ENCODE measurements around the gene MYO5A. TPM values are rescaled to one million over a fixed set of nuclear protein-coding genes. Genes with fewer than 3 reads are reported as not detected.

The MYO5A gene
- total RNA-seq, 1 experiment from 2014 or later, result 21.8 TPM

- Histone ChIP-seq H2BK120ac (ENCODE audit: low read depth, low read length, poor library complexity, severe bottlenecking) (no peak overlapping the region), H3K9me3 (ENCODE audit: control insufficient read depth, low read depth, low read length) (no peaks in the 10 kb centered on the region), H3K9ac (ENCODE audit: extremely low read depth, insufficient read length, low read length) (no peak overlapping the region), H3K79me1 (ENCODE audit: insufficient read depth, low read depth, low read length, poor library complexity, severe bottlenecking) (peaks cover 4% of the 10 kb centered on the region), H3K18ac (ENCODE audit: insufficient read length, low read depth, low read length) (no peak overlapping the region), H2BK5ac (ENCODE audit: insufficient read length, low read length) (no peak overlapping the region), H3K4me2 (ENCODE audit: insufficient read depth, insufficient read length, low read length) (no peak overlapping the region), H4K91ac (ENCODE audit: insufficient read length, low read depth, low read length) (no peak overlapping the region), H3K23ac (ENCODE audit: insufficient read length, low read depth, low read length) (no peak overlapping the region), H2AK5ac (ENCODE audit: insufficient read length, low read length) (no peak overlapping the region), H3K14ac (ENCODE audit: insufficient read depth, low read length) (no peak overlapping the region), H2BK20ac (ENCODE audit: low read depth, low read length, poor library complexity, severe bottlenecking) (no peak overlapping the region), H2AFZ (ENCODE audit: low read length) (no peak overlapping the region), H3K4me1 (ENCODE audit: insufficient read depth, low read length) (no peaks in the 10 kb centered on the region; the same call in 1 of the 2 replicates), H4K8ac (replicated peaks; ENCODE audit: insufficient read length, low read depth, low read length) (no peak overlapping the region), H4K20me1 (ENCODE audit: control insufficient read depth, insufficient read depth, insufficient read length) (no peaks in the 10 kb centered on the region), H3T11ph (ENCODE audit: low read length) (no peak overlapping the region), H2BK12ac (ENCODE audit: insufficient read length, low read depth, low read length) (no peak overlapping the region), H3K27me3 (ENCODE audit: insufficient read depth, low read length) (no peaks in the 10 kb centered on the region), H3K4ac (ENCODE audit: low read depth, low read length) (no peak overlapping the region), H3K56ac (ENCODE audit: insufficient read length, low read depth, low read length) (no peak overlapping the region), H4K5ac (ENCODE audit: insufficient read length, low read depth, low read length) (no peak overlapping the region), H3K23me2 (ENCODE audit: insufficient read length, low read depth, low read length, poor library complexity, severe bottlenecking) (no peaks in the 10 kb centered on the region), H2BK15ac (ENCODE audit: low read depth, low read length) (no peak overlapping the region), H3K79me2 (ENCODE audit: insufficient read depth, low read length) (peaks cover 3% of the 10 kb centered on the region; the same call in 1 of the 2 replicates), H3K27ac (ENCODE audit: insufficient read length, low read depth, low read length) (no peak overlapping the region)
- Mint-ChIP-seq H3K9me3 (no peaks in the 10 kb centered on the region), H3K27ac (no peak overlapping the region), H3K4me1 (peaks cover 6 to 14% of the 10 kb centered on the region in 2 experiments), H3K4me3 (no peak overlapping the region), H3K27me3 (ENCODE audit: low read depth) (no peaks in the 10 kb centered on the region), H3K36me3 (ENCODE audit: insufficient read depth in 1 of 3, low read depth in 3 of 3) (no peaks in the 10 kb centered on the region)
- no peak for DNase-seq
- TF ChIP-seq CTCF (conservative IDR thresholded peaks at IDR 0.05), result no peak
- WGBS (ENCODE audit: extremely low coverage, insufficient read length, low lambda C conversion rate), result no CpG with 5 or more reads among the region's 2 CpGs
These were observed 13.3 kb downstream of the MYO5A start for GRCh38 chr15:52515343-52515742.
